SK-N-SH (cell line): ENCODE measurements around the gene ABCB4. TPM values are rescaled to one million over a fixed set of nuclear protein-coding genes. Genes with fewer than 3 reads are reported as not detected.

Experiments used
- CTCF ChIA-PET: fragments of 300-600, 350-600 bp; formaldehyde crosslinking; extraction: SDS; loops from one replicate; lab custom pipeline; 2021; lab: Yijun Ruan, JAX
- POLR2A ChIA-PET: fragments of 350-600 bp; sonication (Branson Sonifier 250); formaldehyde crosslinking; extraction: SDS; loops from one replicate; lab custom pipeline; 2020; ENCODE audit warnings: antibody characterized with exemption, inconsistent platforms; lab: Yijun Ruan, JAX
- DNase-seq: peaks from one replicate; pipeline ENCODE4 v3.0.0; 2012
- H2AFZ ChIP-seq: fragments of 200-600 bp; sonication (generic); 2 replicates; pipeline ENCODE4 v1.8.1; 2016; ENCODE audit warnings: antibody characterized with exemption, mild to moderate bottlenecking, low read depth
- H3F3A ChIP-seq: fragments of 200-600 bp; sonication (generic); replicated peaks from 2 replicates; pipeline ENCODE3; 2016; ENCODE audit warnings: antibody characterized with exemption, mild to moderate bottlenecking; ENCODE audit not compliant: insufficient read depth
- H3K27ac ChIP-seq, 2 experiments: fragments of 200-500 bp in 1 of 2; fragments of 200-600 bp in 1 of 2; sonication (Bioruptor generic) in 1 of 2; sonication (generic), shearing (Covaris generic) in 1 of 2; 2 replicates each; pipeline versions ENCODE4 v1.5.1 to v1.6.1; 2014 to 2016; ENCODE audit warnings: low read depth in 2 of 2, inconsistent platforms in 1 of 2, low read length in 1 of 2, mild to moderate bottlenecking in 1 of 2, mixed read lengths in 1 of 2
- H3K27me3 ChIP-seq: fragments of 200-600 bp; sonication (generic), shearing (Covaris generic); 2 replicates; pipeline ENCODE4 v1.6.1; 2016; ENCODE audit warnings: mixed run types; ENCODE audit not compliant: insufficient read depth
- H3K36me3 ChIP-seq, 2 experiments: fragments of 200-500 bp in 1 of 2; fragments of 200-600 bp in 1 of 2; sonication (Bioruptor generic) in 1 of 2; sonication (generic) in 1 of 2; replicated peaks in 1 of 2; 2 replicates each; pipeline versions ENCODE3 to v1.5.1; 2014 to 2016; ENCODE audit warnings: low read length in 1 of 2, mild to moderate bottlenecking in 1 of 2; ENCODE audit not compliant: insufficient read depth in 2 of 2, control insufficient read depth in 1 of 2
- H3K4me1 ChIP-seq, 2 experiments: fragments of 200-500 bp in 1 of 2; fragments of 200-600 bp in 1 of 2; sonication (Bioruptor generic) in 1 of 2; sonication (generic), shearing (Covaris generic) in 1 of 2; 2 replicates each; pipeline versions ENCODE4 v1.5.1 to v1.6.1; 2014 to 2016; ENCODE audit warnings: low read depth in 1 of 2, low read length in 1 of 2, mixed run types in 1 of 2; ENCODE audit not compliant: insufficient read depth in 2 of 2, control insufficient read depth in 1 of 2
- H3K4me2 ChIP-seq: fragments of 200-600 bp; sonication (generic), shearing (Covaris generic); 2 replicates; pipeline ENCODE4 v1.6.1; 2017; ENCODE audit warnings: mixed run types
- H3K4me3 ChIP-seq, 2 experiments: fragments of 200-500 bp in 1 of 2; fragments of 200-600 bp in 1 of 2; sonication (Bioruptor generic) in 1 of 2; sonication (generic), shearing (Covaris generic) in 1 of 2; 2 replicates each; pipeline versions ENCODE4 v1.5.1 to v1.8.1; 2014 to 2016; ENCODE audit warnings: low read depth in 2 of 2, inconsistent platforms in 1 of 2, low read length in 1 of 2, mild to moderate bottlenecking in 1 of 2, mixed read lengths in 1 of 2, moderate library complexity in 1 of 2
- H3K79me2 ChIP-seq: fragments of 200-600 bp; sonication (generic); 2 replicates; pipeline ENCODE4 v1.8.1; 2017; ENCODE audit warnings: mild to moderate bottlenecking; ENCODE audit not compliant: insufficient read depth
- H3K9ac ChIP-seq: fragments of 200-600 bp; sonication (generic); 2 replicates; pipeline ENCODE4 v1.6.1; 2017; ENCODE audit warnings: mixed run types
- H3K9me2 ChIP-seq: fragments of 200-600 bp; sonication (generic); 2 replicates; pipeline ENCODE4 v1.6.1; 2017; ENCODE audit warnings: mixed run types
- H3K9me3 ChIP-seq: fragments of 200-600 bp; sonication (generic); 2 replicates; pipeline ENCODE4 v1.6.1; 2017; ENCODE audit warnings: mixed run types, mild to moderate bottlenecking, moderate library complexity
- H4K20me1 ChIP-seq: fragments of 200-600 bp; sonication (generic); 2 replicates; pipeline ENCODE4 v1.6.1; 2017; ENCODE audit warnings: mild to moderate bottlenecking, mixed run types; ENCODE audit not compliant: insufficient read depth
- CHD2 ChIP-seq: fragments of 150-350 bp; IDR thresholded peaks from 2 replicates; pipeline ENCODE4 v1.6.1; 2018; ENCODE audit warnings: low read length; ENCODE audit not compliant: partially characterized antibody
- CTCF ChIP-seq: fragments of 200-600 bp; sonication (generic); IDR thresholded peaks from 2 replicates; pipeline ENCODE4 v1.6.1; 2017; ENCODE audit warnings: antibody characterized with exemption, mild to moderate bottlenecking, moderate library complexity
- ELF1 ChIP-seq: IDR thresholded peaks from 2 replicates; pipeline ENCODE4 v1.4.0; 2012
- EP300 ChIP-seq, 2 experiments: IDR thresholded peaks; 2 replicates each; pipeline versions ENCODE4 v1.4.0 to v1.6.1; 2012; ENCODE audit warnings: borderline replicate concordance in 1 of 2, low read depth in 1 of 2, low read length in 1 of 2
- EZH2phosphoT487 ChIP-seq: fragments of 200-600 bp; sonication (generic); IDR thresholded peaks from 2 replicates; pipeline ENCODE4 v1.6.1; 2017; ENCODE audit warnings: low read depth, mixed run types, mild to moderate bottlenecking, antibody characterized with exemption, moderate library complexity, borderline replicate concordance
- FOSL2 ChIP-seq: IDR thresholded peaks from 2 replicates; pipeline ENCODE4 v1.4.0; 2012; ENCODE audit warnings: low read depth, mild to moderate bottlenecking, moderate library complexity, borderline replicate concordance
- FOXM1 ChIP-seq: IDR thresholded peaks from 2 replicates; pipeline ENCODE4 v1.4.0; 2012; ENCODE audit warnings: low read depth, mild to moderate bottlenecking
- GABPA ChIP-seq: IDR thresholded peaks from 2 replicates; pipeline ENCODE4 v1.4.0; 2012; ENCODE audit warnings: low read depth, mild to moderate bottlenecking
- GATA2 ChIP-seq: sonication (generic); formaldehyde crosslinking; IDR thresholded peaks from 2 replicates; pipeline ENCODE4 v1.5.0; 2020; ENCODE audit warnings: mild to moderate bottlenecking, missing genetic modification reagents
- JUND ChIP-seq: IDR thresholded peaks from 2 replicates; pipeline ENCODE4 v1.4.0; 2012
- MXI1 ChIP-seq: IDR thresholded peaks from 2 replicates; pipeline ENCODE4 v1.6.1; 2012; ENCODE audit warnings: mild to moderate bottlenecking, low read depth, low read length, improper control_type of control experiment
- NRF1 ChIP-seq: IDR thresholded peaks from 2 replicates; pipeline ENCODE4 v1.6.1; 2012; ENCODE audit warnings: low read depth, mild to moderate bottlenecking, low read length
- REST ChIP-seq: IDR thresholded peaks from 2 replicates; pipeline ENCODE4 v1.6.1; 2012; ENCODE audit warnings: mild to moderate bottlenecking, low read depth, low read length, moderate library complexity
- SIN3A ChIP-seq: IDR thresholded peaks from 2 replicates; pipeline ENCODE4 v1.6.1; 2012; ENCODE audit warnings: low read depth, mild to moderate bottlenecking, low read length, moderate library complexity, borderline replicate concordance
- TCF12 ChIP-seq: IDR thresholded peaks from 2 replicates; pipeline ENCODE4 v1.4.0; 2012
- USF1 ChIP-seq: IDR thresholded peaks from 2 replicates; pipeline ENCODE4 v1.4.0; 2012; ENCODE audit warnings: low read depth, borderline replicate concordance
- YY1 ChIP-seq: IDR thresholded peaks from 2 replicates; pipeline ENCODE4 v1.4.0; 2012; ENCODE audit warnings: low read depth, mild to moderate bottlenecking
- WGBS: methylation state at CpG from one replicate; pipeline ENCODE4 v1.1.6; 2017; ENCODE audit warnings: low lambda C conversion rate; 5-methylcytosine and 5-hydroxymethylcytosine counted together
- polyA plus RNA-seq, 3 experiments: library from polyadenylated mRNA; depleted of rRNA; stranded (reverse); fragments of >200 nt; gene quantifications; 2 replicates each; pipeline ENCODE4 v1.2.3, GENCODE V29; 2012
- TF ChIP-seq, protein P1 (sequence below): IDR thresholded peaks from 2 replicates; pipeline ENCODE4 v1.4.0; 2012; ENCODE audit warnings: low read depth
- TF ChIP-seq, protein P2 (sequence below): fragments of 150-350 bp; IDR thresholded peaks from 2 replicates; pipeline ENCODE4 v1.6.1; 2017; ENCODE audit warnings: antibody characterized with exemption, low read length, low read depth, borderline replicate concordance

Gene ABCB4
- polyA plus RNA-seq, 1 of the 3 experiments (the other 2 are of a cell fraction) = 0.18 TPM

DNA sequence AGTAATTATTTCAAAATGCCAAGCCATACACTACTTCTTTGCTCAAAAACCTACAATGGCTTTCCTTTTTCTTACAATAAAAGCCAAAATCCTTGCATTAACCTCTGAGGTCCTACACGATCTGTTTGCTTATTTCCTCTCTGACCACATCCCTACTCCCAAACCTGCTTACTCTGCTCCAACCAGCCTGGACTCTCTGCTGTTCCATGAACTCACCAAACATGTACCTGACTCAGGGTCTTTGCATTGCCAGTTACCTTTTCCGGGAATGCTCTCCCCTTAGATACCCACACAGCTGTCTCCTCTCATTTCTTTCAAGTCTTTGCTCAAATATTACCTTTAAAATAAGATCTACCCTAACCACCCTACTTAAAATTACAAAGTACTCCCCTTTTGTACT lies 2.3 kb downstream of the ABCB4 start:
- Histone ChIP-seq H3K36me3 (no peaks in the 10 kb centered on the region), H3K9ac (no peak overlapping the region), H3K27ac (no peak overlapping the region), H3F3A (no peaks in the 10 kb centered on the region), H3K9me3 (no peaks in the 10 kb centered on the region), H4K20me1 (no peaks in the 10 kb centered on the region)
- CTCF ChIA-PET = interaction anchor here (1.1 to 1.4 kb wide), 2 partner anchors 17 to 20 kb away, joined by 4 to 5 read pairs; no protein-coding TSS in a partner anchor
- POLR2A ChIA-PET = no interaction called here
- DNase-seq = no peak
- TF ChIP-seq EZH2phosphoT487 = no peak
- TF ChIP-seq USF1 = no peak
- TF ChIP-seq CHD2 = no peak
- TF ChIP-seq, protein P1, sequence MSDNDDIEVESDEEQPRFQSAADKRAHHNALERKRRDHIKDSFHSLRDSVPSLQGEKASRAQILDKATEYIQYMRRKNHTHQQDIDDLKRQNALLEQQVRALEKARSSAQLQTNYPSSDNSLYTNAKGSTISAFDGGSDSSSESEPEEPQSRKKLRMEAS = no peak
- no peak for TF ChIP-seq MXI1
- no peak for TF ChIP-seq TCF12
- no peak for TF ChIP-seq FOSL2
- no peak for TF ChIP-seq GABPA
- no peak for TF ChIP-seq EP300 (IDR thresholded peaks at IDR 0.05; ENCODE audit: borderline replicate concordance in 1 of 2, low read depth in 1 of 2, low read length in 1 of 2)
- no peak for TF ChIP-seq YY1
- no peak for TF ChIP-seq SIN3A
- no peak for TF ChIP-seq JUND
- TF ChIP-seq ELF1 = no peak
- TF ChIP-seq GATA2 (CRISPR knock-in tag) = no peak
- no peak for TF ChIP-seq FOXM1
- TF ChIP-seq NRF1 = no peak
- TF ChIP-seq, protein P2, sequence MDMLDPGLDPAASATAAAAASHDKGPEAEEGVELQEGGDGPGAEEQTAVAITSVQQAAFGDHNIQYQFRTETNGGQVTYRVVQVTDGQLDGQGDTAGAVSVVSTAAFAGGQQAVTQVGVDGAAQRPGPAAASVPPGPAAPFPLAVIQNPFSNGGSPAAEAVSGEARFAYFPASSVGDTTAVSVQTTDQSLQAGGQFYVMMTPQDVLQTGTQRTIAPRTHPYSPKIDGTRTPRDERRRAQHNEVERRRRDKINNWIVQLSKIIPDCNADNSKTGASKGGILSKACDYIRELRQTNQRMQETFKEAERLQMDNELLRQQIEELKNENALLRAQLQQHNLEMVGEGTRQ = no peak
- TF ChIP-seq REST = no peak
- no peak for TF ChIP-seq CTCF
- TF ChIP-seq, all 33 proteins: peak for 0
- H3K4me1 ChIP-seq = peaks cover 0 to 14% of the 10 kb centered on the region in 2 experiments; a peak in 1 of 4 replicates
- H2AFZ ChIP-seq = no peak overlapping the region
- no peaks in the 10 kb centered on the region for H3K9me2 ChIP-seq
- 55% methylated on average over 2 of the region's 2 CpGs for WGBS
- H3K4me2 ChIP-seq = no peak overlapping the region
- H3K4me3 ChIP-seq = no peak overlapping the region
- peaks cover 14% of the 10 kb centered on the region for H3K27me3 ChIP-seq
- no peaks in the 10 kb centered on the region for H3K79me2 ChIP-seq
